Measurements from ENCODE around the gene RAP1GAP. TPM values are rescaled to one million over a fixed set of nuclear protein-coding genes. Genes with fewer than 3 reads are reported as not detected.
A peak's percentile ranks its signal among the peaks of the same experiment; 100 is the strongest.

The RAP1GAP gene
- total RNA-seq, 2 experiments from 2014 or later = 1.3 to 1.6 TPM

DNA sequence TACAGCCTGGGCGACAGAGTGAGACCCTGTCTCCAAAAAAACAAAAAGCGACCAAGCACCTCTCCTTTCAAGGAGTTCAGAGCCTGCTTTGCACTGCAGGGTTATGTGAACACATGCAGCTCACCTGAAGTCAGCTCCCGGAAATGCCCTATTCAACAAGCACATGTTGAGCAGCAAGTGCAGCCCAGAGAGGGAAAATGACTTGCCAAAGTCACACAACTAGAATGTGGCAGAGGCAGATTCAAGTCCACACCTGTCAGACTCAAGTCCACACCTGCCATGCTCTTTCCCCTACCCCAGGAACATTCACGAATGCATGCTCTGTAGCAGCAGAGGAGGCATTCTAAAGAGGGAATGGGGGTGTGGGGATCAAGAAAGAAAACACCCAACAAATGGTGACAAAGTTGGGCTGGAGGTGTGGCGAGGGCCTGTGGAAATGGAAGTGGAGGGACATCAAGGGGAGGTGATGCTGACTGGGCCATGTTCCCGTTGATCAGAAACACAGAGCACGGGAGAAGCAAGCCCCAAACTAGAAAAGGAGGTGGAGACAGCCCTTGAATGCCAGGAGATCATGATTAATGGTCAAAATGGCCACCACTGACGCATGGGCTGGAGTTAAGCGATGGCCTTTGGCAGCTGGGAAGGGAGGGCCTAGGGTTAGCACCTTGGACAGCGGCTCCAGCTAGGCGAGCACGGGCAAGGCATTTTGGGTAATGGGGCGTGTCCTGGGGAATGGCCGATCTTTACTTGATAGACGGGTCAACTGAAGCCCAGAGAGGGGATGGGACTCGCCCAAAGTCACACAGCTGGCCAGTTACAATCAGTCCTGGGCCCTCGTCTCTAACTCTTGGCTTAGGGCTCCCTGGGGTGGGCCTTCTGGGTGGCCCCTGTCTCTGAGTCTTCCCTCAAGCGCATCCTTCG, 21.5 kb downstream of the RAP1GAP start:
- H3K4me1 Mint-ChIP-seq (ENCODE audit: low read depth) = peaks cover 8% of the 10 kb centered on the region
- H3K9me3 Mint-ChIP-seq = no peaks in the 10 kb centered on the region
- ATAC-seq (no peak), DNase-seq (peak; percentile 65)
- no peaks in the 10 kb centered on the region for H3K36me3 Mint-ChIP-seq (ENCODE audit: low read depth)
- no peak overlapping the region for H3K27ac Mint-ChIP-seq
- intact Hi-C loops (cut with micrococcal nuclease) = no loop called here
- POLR2A ChIA-PET = no interaction called here
- no peak overlapping the region for H3K4me3 Mint-ChIP-seq
- peaks cover 36% of the 10 kb centered on the region for H3K27me3 Mint-ChIP-seq
- no peak for TF ChIP-seq CTCF (IDR thresholded peaks at IDR 0.05)
- CTCF ChIA-PET = interaction anchor here (0.7 to 1.0 kb wide), 2 partner anchors 9 to 12 kb away, joined by 3 read pairs; no protein-coding TSS in a partner anchor

DNA sequence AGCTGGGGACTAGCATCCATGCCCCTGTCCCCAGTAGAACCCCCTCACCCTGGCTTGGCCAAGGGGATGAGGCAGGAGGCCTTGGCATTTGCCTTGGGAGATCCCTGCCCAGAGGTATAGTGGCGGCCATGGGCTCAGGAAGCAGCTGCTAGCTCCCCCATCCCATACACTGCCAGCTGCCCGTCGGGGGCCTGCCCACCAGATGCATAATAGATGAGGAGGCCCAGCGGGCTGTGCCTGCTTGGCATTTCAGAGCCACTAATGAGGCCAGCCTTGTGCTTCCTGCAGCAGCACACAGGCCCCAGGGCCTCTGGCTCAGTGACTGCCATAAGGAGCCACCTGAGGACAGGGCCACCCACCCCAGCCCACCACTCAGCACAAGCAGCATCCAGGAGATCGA, 23.6 kb downstream of the RAP1GAP start:
- Mint-ChIP-seq H3K27ac (no peak overlapping the region), H3K36me3 (ENCODE audit: low read depth) (no peaks in the 10 kb centered on the region), H3K9me3 (no peaks in the 10 kb centered on the region), H3K27me3 (peaks cover 26% of the 10 kb centered on the region), H3K4me3 (no peak overlapping the region), H3K4me1 (ENCODE audit: low read depth) (no peaks in the 10 kb centered on the region)
- intact Hi-C loops (cut with micrococcal nuclease) = no loop called here
- DNase-seq (no peak), ATAC-seq (no peak)
- POLR2A ChIA-PET = no interaction called here
- no peak for TF ChIP-seq CTCF (IDR thresholded peaks at IDR 0.05)
- CTCF ChIA-PET = no interaction called here

DNA sequence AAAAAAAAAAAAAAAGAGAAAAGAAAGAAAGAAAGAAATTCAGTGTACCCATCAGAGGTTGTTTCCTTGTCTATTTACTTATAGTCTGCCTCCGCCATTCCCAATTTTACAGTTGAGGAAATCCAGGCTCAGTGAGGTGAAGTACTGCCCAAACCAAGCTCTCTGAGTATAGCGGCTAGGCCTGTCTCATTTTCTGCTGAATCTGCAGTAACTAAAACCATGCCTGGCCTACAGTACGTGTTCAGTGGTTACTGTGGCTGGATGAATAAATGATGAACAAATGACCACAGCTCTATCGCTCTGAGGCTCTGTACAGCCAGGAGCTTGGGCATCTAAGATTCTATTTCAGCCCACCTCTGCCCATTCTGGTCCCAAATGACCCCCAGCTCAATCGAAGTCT, 24.3 kb downstream of the RAP1GAP start:
- TF ChIP-seq CTCF (IDR thresholded peaks at IDR 0.05) = no peak
- DNase-seq = no peak
- intact Hi-C loops (cut with micrococcal nuclease) = no loop called here
- Mint-ChIP-seq H3K36me3 (ENCODE audit: low read depth) (no peaks in the 10 kb centered on the region), H3K27ac (no peak overlapping the region), H3K27me3 (peaks cover 24% of the 10 kb centered on the region), H3K4me1 (ENCODE audit: low read depth) (no peaks in the 10 kb centered on the region), H3K4me3 (no peak overlapping the region), H3K9me3 (no peaks in the 10 kb centered on the region)
- ChIA-PET CTCF (no interaction called here), POLR2A (interaction anchor here (0.6 kb wide), 1 partner anchor 763 kb away, joined by 3 read pairs; no protein-coding TSS in a partner anchor)
- no peak for ATAC-seq

- H3K36me3 Mint-ChIP-seq (ENCODE audit: low read depth) = no peaks in the 10 kb centered on the region
- no peak for ATAC-seq
- no peak for DNase-seq
- H3K27ac Mint-ChIP-seq = no peak overlapping the region
- ChIA-PET POLR2A (interaction anchor here (0.6 kb wide), 1 partner anchor 762 kb away, joined by 3 read pairs; no protein-coding TSS in a partner anchor), CTCF (no interaction called here)
- intact Hi-C loops (cut with micrococcal nuclease) = no loop called here
- H3K9me3 Mint-ChIP-seq = no peaks in the 10 kb centered on the region
- TF ChIP-seq CTCF (IDR thresholded peaks at IDR 0.05) = no peak
- peaks cover 24% of the 10 kb centered on the region for H3K27me3 Mint-ChIP-seq
- no peaks in the 10 kb centered on the region for H3K4me1 Mint-ChIP-seq (ENCODE audit: low read depth)
- H3K4me3 Mint-ChIP-seq = no peak overlapping the region
These were observed 24.8 kb downstream of the RAP1GAP start for GRCh38 chr1:21644348-21644747.

DNA sequence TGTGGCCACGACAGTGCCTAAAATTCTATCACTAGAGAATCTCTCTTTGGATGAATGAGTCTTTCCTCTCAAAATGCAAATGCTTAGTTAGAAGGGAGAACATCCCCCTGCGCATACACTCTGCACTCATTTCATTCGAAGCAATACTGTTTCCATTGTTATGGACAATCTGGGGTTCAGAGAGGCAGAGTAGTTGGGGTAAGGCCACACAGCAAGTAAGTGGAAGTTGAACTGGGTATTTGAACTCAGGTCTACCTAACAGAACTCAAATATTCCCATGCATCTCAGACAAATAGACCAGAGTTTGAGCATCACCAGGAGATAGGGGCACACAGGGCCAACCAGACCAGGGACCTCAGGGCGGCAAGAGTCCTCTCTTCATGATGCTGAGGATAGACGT, 25.5 kb downstream of the RAP1GAP start:
- CTCF ChIA-PET = no interaction called here
- intact Hi-C loops (cut with micrococcal nuclease) = no loop called here
- no peak for ATAC-seq
- Mint-ChIP-seq H3K27ac (no peak overlapping the region), H3K27me3 (peaks cover 24% of the 10 kb centered on the region), H3K9me3 (no peaks in the 10 kb centered on the region), H3K4me1 (ENCODE audit: low read depth) (peaks cover 3% of the 10 kb centered on the region), H3K4me3 (no peak overlapping the region), H3K36me3 (ENCODE audit: low read depth) (no peaks in the 10 kb centered on the region)
- POLR2A ChIA-PET = no interaction called here
- TF ChIP-seq CTCF (IDR thresholded peaks at IDR 0.05) = no peak
- no peak for DNase-seq

All from activated CD8-positive, alpha-beta T cell treated with anti-CD3 and anti-CD28 coated beads for 36 hours (primary cell).